HG03103 (cell line): ENCODE data around the gene SPC25.

Experiments
- ATAC-seq: cut with Tn5 transposase; IDR thresholded peaks from one replicate; pipeline ENCODE4 v1.9.1; 2021; ENCODE audit warnings: low read depth; ENCODE audit not compliant: unreplicated experiment

SPC25 gene

DNA sequence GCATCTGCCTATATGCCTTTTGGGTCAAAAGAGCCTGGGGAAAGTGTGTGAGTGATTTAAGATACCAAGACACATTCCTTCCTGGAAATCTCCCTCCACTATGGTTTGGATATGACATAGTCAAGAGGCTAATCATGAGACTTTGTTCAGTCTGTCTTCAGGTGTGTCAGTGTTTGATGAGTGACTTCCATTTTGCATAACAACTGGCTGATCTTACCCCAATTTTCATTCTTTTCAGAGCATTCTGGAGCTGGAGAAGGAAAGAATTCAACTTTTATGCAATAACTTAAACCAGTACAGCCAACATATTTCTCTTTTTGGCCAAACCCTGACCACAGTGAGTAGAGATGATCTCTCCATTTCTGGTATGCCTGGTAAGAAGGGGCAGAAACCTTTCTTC is 39.4 kb downstream of the SPC25 start:
- no peak for ATAC-seq

GRCh38 chr2:168849610-168850009 is 40.6 kb downstream of the SPC25 start:
- no peak for ATAC-seq

GRCh38 chr2:168848225-168848624 is 42.0 kb downstream of the SPC25 start:
- ATAC-seq, result no peak

DNA sequence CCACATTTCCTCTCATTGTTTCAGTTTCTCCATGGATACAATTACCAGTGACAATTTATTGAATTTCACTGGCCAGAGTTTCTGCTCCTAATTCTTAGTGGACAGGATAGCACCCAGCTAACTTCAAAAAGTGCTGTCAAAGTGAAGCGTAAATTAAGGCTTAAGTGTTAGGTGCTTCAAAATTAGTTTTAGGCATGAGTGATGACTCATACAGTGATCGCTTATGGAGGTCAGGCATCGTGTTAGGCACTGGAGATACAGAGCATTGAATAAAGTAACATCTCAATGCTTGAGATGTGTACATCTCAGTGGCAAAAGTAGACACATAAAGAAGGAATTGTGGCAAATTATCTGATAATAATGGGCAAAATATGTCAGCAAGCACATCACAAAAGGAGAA is 47.0 kb downstream of the SPC25 start:
- no peak for ATAC-seq

DNA sequence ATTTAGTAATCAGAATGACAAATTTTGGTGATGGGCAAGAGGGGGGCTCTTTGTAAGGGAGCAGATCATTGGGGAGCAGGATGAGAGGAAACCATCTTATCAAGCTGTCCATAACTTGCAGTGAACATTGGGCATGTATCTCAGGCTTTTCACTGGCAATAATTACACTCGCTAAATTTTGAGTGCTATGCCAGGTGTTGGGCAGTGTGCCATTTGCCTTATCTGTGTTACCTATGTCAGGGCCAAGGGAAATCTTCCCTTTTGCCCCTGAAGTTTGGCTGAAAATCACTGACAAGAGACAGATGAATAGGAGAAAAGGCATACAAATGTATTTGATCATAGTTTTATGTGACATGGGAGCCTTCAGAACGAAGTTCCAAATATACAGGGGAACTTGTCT is 48.8 kb downstream of the SPC25 start:
- ATAC-seq, result no peak

DNA sequence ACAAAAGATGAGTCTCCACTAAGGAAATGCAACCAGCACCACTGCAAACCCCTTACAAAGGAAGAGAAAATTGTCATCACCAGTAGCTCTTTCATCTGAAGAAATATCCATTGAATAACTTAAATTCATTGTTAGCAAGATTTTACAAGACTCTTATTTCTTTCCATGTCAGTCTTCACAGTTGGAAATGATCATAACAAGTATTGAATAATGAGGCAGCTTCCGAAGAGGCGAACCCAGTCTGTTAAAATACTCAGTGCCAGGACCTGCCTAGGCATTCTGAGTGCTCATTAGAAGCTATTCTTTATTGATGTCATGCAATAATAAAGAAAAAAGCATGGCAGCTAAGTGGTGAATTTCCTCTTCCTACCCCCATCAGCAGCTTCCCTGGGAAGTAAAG is 54.3 kb downstream of the SPC25 start:
- no peak for ATAC-seq

- ATAC-seq, result no peak
Measured at GRCh38 chr2:168831662-168832061, 58.6 kb downstream of the SPC25 start.

DNA sequence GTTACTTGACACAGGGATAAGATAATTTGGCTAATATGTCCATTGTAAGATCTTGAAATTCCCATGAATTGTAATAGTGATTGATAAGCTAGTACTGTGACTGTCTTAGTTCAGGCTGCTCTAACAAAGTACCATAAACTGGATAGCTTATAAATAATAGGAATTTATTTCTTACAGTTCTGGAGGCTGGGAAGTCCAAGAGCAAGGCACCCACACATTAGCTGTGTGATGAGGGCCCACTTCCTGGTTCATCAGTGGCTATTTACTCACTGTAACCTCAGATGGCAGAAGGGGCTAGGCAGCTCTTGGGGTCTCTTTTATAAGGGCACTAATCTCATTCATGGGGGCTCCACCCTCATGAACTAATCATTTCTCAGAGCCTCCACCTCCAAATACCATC is 59.3 kb downstream of the SPC25 start:
- no peak for ATAC-seq

GRCh38 chr2:168825126-168825525 is 65.1 kb downstream of the SPC25 start:
- no peak for ATAC-seq

DNA sequence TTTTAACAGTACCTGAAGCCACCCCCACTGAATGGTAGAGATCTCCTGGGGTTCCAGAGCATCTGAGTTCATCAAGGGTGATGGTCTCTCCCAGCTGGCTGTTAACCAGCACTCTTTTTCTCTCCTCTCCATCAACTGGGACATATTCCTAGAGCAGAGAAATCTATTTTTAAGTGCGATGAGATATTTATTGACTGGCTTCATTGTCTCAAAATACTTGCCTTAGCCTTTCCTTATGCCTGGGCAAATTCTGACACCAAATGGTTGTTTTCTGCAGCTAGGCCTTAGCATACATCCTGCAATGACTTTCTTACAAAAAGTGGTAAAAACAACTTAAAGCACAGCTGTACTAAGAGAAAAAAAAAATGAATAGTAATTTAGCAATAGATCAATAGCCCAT is 68.2 kb downstream of the SPC25 start:
- ATAC-seq, result no peak

- no peak for ATAC-seq
Measured at GRCh38 chr2:168821577-168821976, 68.7 kb downstream of the SPC25 start.
